ENCODE measurements around the gene RNF41. TPM values are rescaled to one million over a fixed set of nuclear protein-coding genes. Genes with fewer than 3 reads are reported as not detected.
"Not testable (repeated sequence)": the region's sequence is repeated elsewhere in the genome, so short reads cannot be mapped to it uniquely, and the experiment has no call there.

Gene RNF41
- total RNA-seq (2014; rRNA removed; shearing (Covaris generic)), result 47.7 and 48.9 TPM in 2 replicates
- 46.3 and 58.8 TPM in 2 replicates for polyA plus RNA-seq (2015; cell fraction: cytosol; rRNA removed)
- 28.7 and 32.7 TPM in 2 replicates for polyA plus RNA-seq (2015; cell fraction: nucleus; rRNA removed)

GRCh38 chr12:56221757-56222530 is at the start of gene RNF41:
TSS of gene RNF41 (minus strand) at chr12:56221922. CDS start at chr12:56214047, 7,875 bp downstream.
- in situ Hi-C loops (cut with HindIII; ENCODE audit: low pct_unique_long_range_greater_than_20kb, low sequenced_read_pairs), result no loop called here

DNA sequence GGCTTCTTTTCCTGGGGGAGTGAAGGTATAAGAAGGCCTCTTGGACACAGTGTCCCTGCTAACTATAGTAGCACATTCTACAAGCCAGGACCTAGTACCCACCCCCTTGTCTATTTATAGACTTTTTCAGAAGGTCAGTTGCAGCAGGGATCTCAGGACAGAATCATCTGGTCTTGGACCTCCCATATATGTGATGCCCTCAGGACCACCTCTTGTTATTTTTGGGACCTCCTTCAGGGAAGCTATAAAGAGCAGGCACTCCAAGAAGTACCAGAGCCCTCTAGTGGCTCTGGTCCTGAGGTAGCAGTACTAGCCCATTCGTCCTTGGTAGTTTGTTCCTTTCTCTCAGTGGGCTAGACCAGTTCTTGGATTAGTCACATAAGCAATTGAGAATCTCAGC is 49.3 kb upstream of the RNF41 start:
- DNase-seq (ENCODE audit: low read depth, low spot score), result peak; percentile 65
- in situ Hi-C loops (cut with HindIII; ENCODE audit: low pct_unique_long_range_greater_than_20kb, low sequenced_read_pairs), result no loop called here

More at GRCh38 chr12:56221757-56222530, at the start of gene RNF41:
- peak; percentile 97 for DNase-seq (ENCODE audit: low read depth, low spot score)

DNA sequence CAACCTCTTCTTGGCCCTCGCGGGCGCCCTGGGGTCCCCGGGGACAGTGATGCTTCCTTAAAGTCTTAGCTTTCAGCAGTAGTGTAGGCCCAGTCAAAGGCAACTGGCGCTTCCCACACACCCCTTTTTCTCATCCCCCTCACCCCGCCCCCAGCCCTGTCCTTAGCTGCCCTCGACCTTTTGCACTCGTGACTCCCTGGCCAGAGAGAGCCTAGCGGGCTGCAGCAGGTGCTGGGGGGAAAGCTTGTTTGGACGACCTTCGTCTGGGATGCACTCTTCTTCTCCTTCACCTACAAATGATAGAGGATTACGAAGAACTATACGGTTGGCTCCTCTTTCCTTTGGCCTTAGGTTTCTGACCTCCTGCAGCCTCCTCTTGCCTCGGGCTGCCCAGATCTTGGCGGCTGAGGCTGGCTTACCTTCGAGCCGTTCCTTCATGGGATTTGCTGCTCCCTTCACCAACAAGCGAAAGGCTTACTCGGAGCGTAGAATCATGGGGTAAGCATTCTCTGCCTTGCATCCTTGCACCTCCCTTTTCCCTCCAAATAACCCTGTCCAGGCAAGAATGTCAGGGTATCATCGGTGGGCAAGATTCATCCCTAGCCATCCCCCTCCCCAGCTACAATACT is 45.8 kb upstream of the RNF41 start:
- in situ Hi-C loops (cut with HindIII; ENCODE audit: low pct_unique_long_range_greater_than_20kb, low sequenced_read_pairs), result no loop called here
- DNase-seq (ENCODE audit: low read depth, low spot score), result peak; percentile 11

- peak; percentile 90 for DNase-seq (ENCODE audit: low read depth, low spot score)
- in situ Hi-C loops (cut with HindIII; ENCODE audit: low pct_unique_long_range_greater_than_20kb, low sequenced_read_pairs), result no loop called here
Measured at GRCh38 chr12:56266693-56267442, 45.1 kb upstream of the RNF41 start, which contains the start of gene COQ10A. TSS of gene COQ10A (plus strand) at chr12:56266942. CDS start at chr12:56267119, 177 bp downstream.

DNA sequence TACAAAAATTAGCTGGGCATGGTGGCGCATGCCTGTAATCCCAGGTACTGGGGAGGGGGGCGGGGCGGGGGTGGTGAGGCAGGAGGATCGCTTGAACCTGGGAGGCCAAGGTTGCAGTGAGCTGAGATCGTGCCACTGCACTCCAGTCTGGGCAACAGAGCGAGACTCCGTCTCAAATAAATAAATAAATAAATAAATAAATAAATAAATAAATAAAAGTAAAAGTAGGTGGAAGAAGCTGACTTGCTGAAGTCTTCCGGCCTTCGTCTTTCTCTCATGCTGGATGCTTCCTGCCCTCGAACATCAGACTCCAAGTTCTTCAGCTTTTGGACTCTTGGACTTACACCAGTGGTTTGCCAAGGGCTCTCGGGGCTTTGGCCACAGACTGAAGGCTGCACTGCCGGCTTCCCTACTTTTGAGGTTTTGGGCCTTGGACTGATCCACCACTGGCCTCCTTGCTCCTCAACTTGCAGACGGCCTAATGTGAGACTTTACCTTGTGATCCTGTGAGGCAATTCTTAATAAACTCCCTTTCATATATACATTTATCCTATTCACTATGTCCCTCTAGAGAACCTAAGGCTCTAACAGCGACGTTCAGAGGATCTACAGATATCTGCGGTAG is 44.5 kb upstream of the RNF41 start:
- in situ Hi-C loops (cut with HindIII; ENCODE audit: low pct_unique_long_range_greater_than_20kb, low sequenced_read_pairs); DNase-seq (ENCODE audit: low read depth, low spot score): not testable (repeated sequence)

GRCh38 chr12:56262955-56263354 is 41.2 kb upstream of the RNF41 start:
- DNase-seq (ENCODE audit: low read depth, low spot score); in situ Hi-C loops (cut with HindIII; ENCODE audit: low pct_unique_long_range_greater_than_20kb, low sequenced_read_pairs): not testable (repeated sequence)

DNA sequence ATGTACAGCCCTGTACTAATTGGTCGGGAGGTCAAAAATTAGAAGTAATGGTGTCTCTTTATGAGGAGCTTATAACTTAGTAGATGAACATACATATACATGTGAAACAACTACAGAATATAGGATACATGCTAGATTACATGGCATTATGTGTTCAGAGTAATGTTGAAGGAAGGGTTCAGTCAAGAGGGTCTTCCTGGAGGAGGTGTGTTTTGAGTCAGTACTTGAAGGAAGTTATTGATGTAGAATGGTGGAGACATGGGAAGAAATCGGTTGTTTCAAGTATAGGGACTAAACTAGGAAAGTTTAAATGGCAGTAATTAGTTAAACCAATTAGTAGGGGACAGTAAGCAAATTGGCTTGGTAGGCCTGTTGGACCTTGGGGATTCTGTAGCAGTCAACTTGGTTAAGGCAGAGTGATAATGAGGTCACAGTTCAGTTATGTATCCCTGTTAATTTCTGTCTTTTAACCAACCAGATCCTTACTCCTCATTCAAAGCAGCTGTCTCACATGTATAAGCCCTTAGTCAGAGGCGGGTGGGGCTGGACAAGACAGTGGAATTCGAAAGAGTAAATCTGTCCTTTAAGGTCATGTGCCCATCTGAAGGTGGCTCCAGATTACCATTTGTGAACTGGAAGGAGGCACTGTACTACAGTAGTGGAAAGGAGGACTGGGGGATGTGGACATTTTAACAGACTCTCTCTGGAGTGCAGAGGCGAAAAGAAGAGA is 39.9 kb upstream of the RNF41 start:
- DNase-seq (ENCODE audit: low read depth, low spot score), result peak; percentile 26
- in situ Hi-C loops (cut with HindIII; ENCODE audit: low pct_unique_long_range_greater_than_20kb, low sequenced_read_pairs), result no loop called here

- in situ Hi-C loops (cut with HindIII; ENCODE audit: low pct_unique_long_range_greater_than_20kb, low sequenced_read_pairs), result no loop called here
- DNase-seq (ENCODE audit: low read depth, low spot score), result no peak
Measured at GRCh38 chr12:56260921-56261320, 39.2 kb upstream of the RNF41 start.

- in situ Hi-C loops (cut with HindIII; ENCODE audit: low pct_unique_long_range_greater_than_20kb, low sequenced_read_pairs), result no loop called here
- no peak for DNase-seq (ENCODE audit: low read depth, low spot score)
Measured at GRCh38 chr12:56260380-56260779, 38.7 kb upstream of the RNF41 start.

DNA sequence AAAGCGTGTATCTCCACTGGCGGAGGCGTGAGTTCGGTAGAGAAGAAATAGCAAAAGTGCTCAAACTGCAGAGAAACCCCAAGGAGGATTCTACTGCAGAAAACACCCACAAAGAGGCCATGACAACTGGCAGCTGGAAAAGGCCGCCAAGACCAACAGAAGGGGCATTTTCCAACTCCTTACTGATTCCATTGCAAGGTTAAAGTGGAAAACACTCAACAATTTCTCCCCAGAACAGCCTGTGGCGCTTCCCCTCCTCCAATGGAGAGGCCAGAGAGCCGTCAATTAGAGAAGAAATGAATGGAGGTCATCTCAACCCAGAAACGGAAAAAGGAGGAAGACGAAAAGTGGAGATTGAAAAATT is 37.1 kb upstream of the RNF41 start:
- no peak for DNase-seq (ENCODE audit: low read depth, low spot score)
- in situ Hi-C loops (cut with HindIII; ENCODE audit: low pct_unique_long_range_greater_than_20kb, low sequenced_read_pairs), result no loop called here

- peak; percentile 66 for DNase-seq (ENCODE audit: low read depth, low spot score)
- in situ Hi-C loops (cut with HindIII; ENCODE audit: low pct_unique_long_range_greater_than_20kb, low sequenced_read_pairs), result no loop called here
Measured at GRCh38 chr12:56258068-56258819, 36.5 kb upstream of the RNF41 start, which contains the start of gene ANKRD52. TSS of gene ANKRD52 (minus strand) at chr12:56258384. CDS start at chr12:56258269, 115 bp downstream.

GRCh38 chr12:56257491-56258067 is 35.9 kb upstream of the RNF41 start:
- in situ Hi-C loops (cut with HindIII; ENCODE audit: low pct_unique_long_range_greater_than_20kb, low sequenced_read_pairs), result no loop called here

DNA sequence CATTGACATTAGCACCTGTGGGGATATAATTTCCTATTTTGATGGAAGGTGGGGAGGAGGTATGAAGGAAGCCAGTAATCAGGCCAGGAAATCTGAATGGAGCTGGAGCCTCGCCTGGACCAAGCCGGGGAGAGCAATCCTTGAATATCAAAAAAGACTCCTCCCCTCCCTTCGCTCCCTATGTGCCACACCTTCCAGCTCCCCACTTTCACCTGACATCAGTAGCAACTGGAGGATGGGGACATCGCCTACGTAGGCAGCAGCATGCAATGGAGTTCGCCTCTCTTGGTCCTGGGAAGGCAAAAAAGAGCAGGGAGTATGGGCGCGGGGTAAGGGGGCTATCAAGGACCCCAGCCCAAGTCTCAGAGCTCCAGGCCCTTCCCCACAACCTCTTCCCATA is 35.3 kb upstream of the RNF41 start:
- in situ Hi-C loops (cut with HindIII; ENCODE audit: low pct_unique_long_range_greater_than_20kb, low sequenced_read_pairs), result no loop called here
- no peak for DNase-seq (ENCODE audit: low read depth, low spot score)

More at GRCh38 chr12:56257491-56258067, 35.9 kb upstream of the RNF41 start:
- peak; percentile 46 for DNase-seq (ENCODE audit: low read depth, low spot score)

- no peak for DNase-seq (ENCODE audit: low read depth, low spot score)
- in situ Hi-C loops (cut with HindIII; ENCODE audit: low pct_unique_long_range_greater_than_20kb, low sequenced_read_pairs), result no loop called here
Measured at GRCh38 chr12:56256326-56256960, 34.7 kb upstream of the RNF41 start.

- no peak for DNase-seq (ENCODE audit: low read depth, low spot score)
- in situ Hi-C loops (cut with HindIII; ENCODE audit: low pct_unique_long_range_greater_than_20kb, low sequenced_read_pairs), result no loop called here
Measured at GRCh38 chr12:56255671-56256070, 33.9 kb upstream of the RNF41 start.

- no peak for DNase-seq (ENCODE audit: low read depth, low spot score)
- in situ Hi-C loops (cut with HindIII; ENCODE audit: low pct_unique_long_range_greater_than_20kb, low sequenced_read_pairs), result no loop called here
Measured at GRCh38 chr12:56253091-56253490, 31.4 kb upstream of the RNF41 start.
